Colonic mucosa (tissue), 4 donors: Measurements from ENCODE around the gene BPIFB2. TPM values are rescaled to one million over a fixed set of nuclear protein-coding genes. Genes with fewer than 3 reads are reported as not detected.

Source experiments
- DNase-seq: peaks from one replicate; pipeline ENCODE4 v3.0.0-alpha.2; 2020
- H3K27ac ChIP-seq: fragments of 200-600 bp; one replicate; pipeline ENCODE4 v1.8.0; 2021
- H3K27me3 ChIP-seq: fragments of 200-600 bp; one replicate; pipeline ENCODE4 v1.8.0; 2021
- H3K36me3 ChIP-seq: fragments of 200-600 bp; one replicate; pipeline ENCODE4 v1.8.0; 2021
- H3K4me1 ChIP-seq: fragments of 200-600 bp; one replicate; pipeline ENCODE4 v1.8.0; 2021; ENCODE audit warnings: mild to moderate bottlenecking
- H3K4me3 ChIP-seq: fragments of 200-600 bp; one replicate; pipeline ENCODE4 v1.8.0; 2021
- H3K9ac ChIP-seq, 2 donors: one replicate each; pipeline ENCODE4 v1.7.0; 2013; ENCODE audit warnings: control low read depth in 2 of 2, low read depth in 2 of 2, low read length in 2 of 2
- H3K9me3 ChIP-seq: fragments of 200-600 bp; one replicate; pipeline ENCODE4 v1.8.0; 2021
- CTCF ChIP-seq: fragments of 200-600 bp; IDR thresholded peaks from one replicate; pipeline ENCODE4 v1.8.0; 2022; ENCODE audit warnings: antibody characterized with exemption, mild to moderate bottlenecking
- intact Hi-C: fragments of 100-400 bp; cut with DNase I; formaldehyde crosslinking; loops from one replicate; pipeline ENCODE4 v1.14.1; 2022
- total RNA-seq, 2 donors: library from RNA; stranded (reverse); fragmentation: NEBNext Ultra II Directional in 1 of 2; extraction: Animal tissue kit (Norgen Biotek cat#: 25700) in 1 of 2; gene quantifications; one replicate each; pipeline ENCODE4 v1.2.1, GENCODE V29; 2021
- donor health status: healthy.
- donor health status: DM: no; HTN: no; CAD: no.
- donor health status: DM: no; HTN: no; CAD: no.

Gene BPIFB2
- total RNA-seq = under 1 TPM in 1 of 2 donors, not detected in 1; 0.35 TPM

- H3K4me3 ChIP-seq = no peak within 1 kb of the TSS
- no peaks in the 10 kb centered on the region for H3K27me3 ChIP-seq
- H3K36me3 ChIP-seq = no peaks in the 10 kb centered on the region
- intact Hi-C loops = loop anchor here (10.0 kb wide), 1 partner anchor 213 kb away; no protein-coding TSS in a partner anchor
- no peak within 1 kb of the TSS for H3K9ac ChIP-seq
- H3K4me1 ChIP-seq = no peaks in the 10 kb centered on the region
- TF ChIP-seq CTCF = no peak
- no peak for DNase-seq
- H3K9me3 ChIP-seq = no peaks in the 10 kb centered on the region
- H3K27ac ChIP-seq = no peak within 1 kb of the TSS
These were observed at the start of gene BPIFB2 for GRCh38 chr20:33007376-33008335. Gene BPIFB2, plus strand, starts transcription at chr20:33007704. Its CDS starts 871 bp downstream, at chr20:33008575.

- Histone ChIP-seq H3K9ac (no peak overlapping the region), H3K4me1 (no peaks in the 10 kb centered on the region), H3K36me3 (no peaks in the 10 kb centered on the region), H3K9me3 (no peaks in the 10 kb centered on the region), H3K27ac (no peak overlapping the region), H3K4me3 (no peak overlapping the region), H3K27me3 (no peaks in the 10 kb centered on the region)
- no peak for TF ChIP-seq CTCF
- intact Hi-C loops = no loop called here
- no peak for DNase-seq
These were observed 48.9 kb upstream of the BPIFB2 start for GRCh38 chr20:32958574-32958973.

GRCh38 chr20:32959351-32960221, 47.9 kb upstream of the BPIFB2 start:
- Histone ChIP-seq H3K4me1 (no peaks in the 10 kb centered on the region), H3K27me3 (no peaks in the 10 kb centered on the region), H3K9ac (no peak overlapping the region), H3K9me3 (no peaks in the 10 kb centered on the region), H3K36me3 (no peaks in the 10 kb centered on the region), H3K4me3 (no peak overlapping the region), H3K27ac (no peak overlapping the region)
- no peak for TF ChIP-seq CTCF
- no peak for DNase-seq
- intact Hi-C loops = no loop called here

- no peak overlapping the region for H3K9ac ChIP-seq
- no peaks in the 10 kb centered on the region for H3K9me3 ChIP-seq
- TF ChIP-seq CTCF = no peak
- intact Hi-C loops = no loop called here
- no peak overlapping the region for H3K4me3 ChIP-seq
- H3K27ac ChIP-seq = no peak overlapping the region
- no peaks in the 10 kb centered on the region for H3K36me3 ChIP-seq
- DNase-seq = no peak
- H3K4me1 ChIP-seq = no peaks in the 10 kb centered on the region
- no peaks in the 10 kb centered on the region for H3K27me3 ChIP-seq
These were observed 47.3 kb upstream of the BPIFB2 start for GRCh38 chr20:32960222-32960518.

- intact Hi-C loops = no loop called here
- H3K27ac ChIP-seq = no peak overlapping the region
- H3K9me3 ChIP-seq = no peaks in the 10 kb centered on the region
- no peak for TF ChIP-seq CTCF
- no peak overlapping the region for H3K4me3 ChIP-seq
- H3K9ac ChIP-seq = no peak overlapping the region
- no peak for DNase-seq
- no peaks in the 10 kb centered on the region for H3K4me1 ChIP-seq
- no peaks in the 10 kb centered on the region for H3K27me3 ChIP-seq
- no peaks in the 10 kb centered on the region for H3K36me3 ChIP-seq
These were observed 46.4 kb upstream of the BPIFB2 start for GRCh38 chr20:32960849-32961731.
